ENCODE measurements around the gene SDHA. TPM values are rescaled to one million over a fixed set of nuclear protein-coding genes. Genes with fewer than 3 reads are reported as not detected.

SDHA gene
- total RNA-seq, 1 donor from 2014 or later = 91.7 TPM

DNA sequence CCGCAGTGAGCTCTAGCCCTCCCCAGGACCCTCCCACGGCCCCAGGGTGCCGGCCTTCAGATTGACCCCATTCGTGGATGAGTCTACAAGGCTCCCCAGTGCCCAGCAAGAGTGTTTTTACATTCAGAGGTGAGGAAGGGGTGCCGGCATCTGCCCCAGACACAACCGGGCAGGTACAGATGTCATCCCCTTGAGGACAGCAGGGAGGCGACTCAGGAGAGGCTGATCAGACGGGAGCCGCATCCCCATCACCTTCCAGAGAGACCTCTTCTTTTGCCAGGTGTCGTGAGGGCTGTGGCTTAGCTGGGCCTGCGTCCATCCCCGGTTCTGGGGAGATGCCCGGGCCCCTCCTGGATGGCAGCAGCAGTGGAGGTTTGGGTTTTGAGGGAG, 31.1 kb upstream of the SDHA start:
- Mint-ChIP-seq H3K4me3 (ENCODE audit: unreplicated experiment) (no peak overlapping the region), H3K27ac (ENCODE audit: unreplicated experiment) (no peak overlapping the region), H3K36me3 (ENCODE audit: low read depth, unreplicated experiment) (peaks cover 5% of the 10 kb centered on the region), H3K4me1 (ENCODE audit: low read depth, unreplicated experiment) (peaks cover 2% of the 10 kb centered on the region), H3K27me3 (ENCODE audit: low read depth, unreplicated experiment) (peaks cover 18% of the 10 kb centered on the region), H3K9me3 (ENCODE audit: unreplicated experiment) (no peaks in the 10 kb centered on the region)
- FAIRE-seq = no peak
- Histone ChIP-seq H3K4me1 (ENCODE audit: insufficient read depth, low read length) (peaks cover 11% of the 10 kb centered on the region), H3K27ac (ENCODE audit: low read depth, low read length) (no peak overlapping the region), H3K27me3 (ENCODE audit: insufficient read depth, low read length) (peaks cover 3% of the 10 kb centered on the region), H3K4me2 (ENCODE audit: low read length) (no peak overlapping the region), H3K36me3 (ENCODE audit: insufficient read depth, low read length) (peaks cover 3% of the 10 kb centered on the region), H4K20me1 (ENCODE audit: insufficient read depth, low read length) (peaks cover 3% of the 10 kb centered on the region), H3K9me3 (ENCODE audit: insufficient read depth, low read depth, low read length) (no peaks in the 10 kb centered on the region), H3K79me2 (ENCODE audit: insufficient read depth, low read length) (no peaks in the 10 kb centered on the region), H2AFZ (ENCODE audit: low read depth, low read length) (no peak overlapping the region), H3K4me3 (ENCODE audit: insufficient read depth, low read depth, low read length) (no peak overlapping the region), H3K9ac (ENCODE audit: low read length) (no peak overlapping the region)
- TF ChIP-seq, protein P1, sequence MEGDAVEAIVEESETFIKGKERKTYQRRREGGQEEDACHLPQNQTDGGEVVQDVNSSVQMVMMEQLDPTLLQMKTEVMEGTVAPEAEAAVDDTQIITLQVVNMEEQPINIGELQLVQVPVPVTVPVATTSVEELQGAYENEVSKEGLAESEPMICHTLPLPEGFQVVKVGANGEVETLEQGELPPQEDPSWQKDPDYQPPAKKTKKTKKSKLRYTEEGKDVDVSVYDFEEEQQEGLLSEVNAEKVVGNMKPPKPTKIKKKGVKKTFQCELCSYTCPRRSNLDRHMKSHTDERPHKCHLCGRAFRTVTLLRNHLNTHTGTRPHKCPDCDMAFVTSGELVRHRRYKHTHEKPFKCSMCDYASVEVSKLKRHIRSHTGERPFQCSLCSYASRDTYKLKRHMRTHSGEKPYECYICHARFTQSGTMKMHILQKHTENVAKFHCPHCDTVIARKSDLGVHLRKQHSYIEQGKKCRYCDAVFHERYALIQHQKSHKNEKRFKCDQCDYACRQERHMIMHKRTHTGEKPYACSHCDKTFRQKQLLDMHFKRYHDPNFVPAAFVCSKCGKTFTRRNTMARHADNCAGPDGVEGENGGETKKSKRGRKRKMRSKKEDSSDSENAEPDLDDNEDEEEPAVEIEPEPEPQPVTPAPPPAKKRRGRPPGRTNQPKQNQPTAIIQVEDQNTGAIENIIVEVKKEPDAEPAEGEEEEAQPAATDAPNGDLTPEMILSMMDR (IDR thresholded peaks at IDR 0.05; ENCODE audit: insufficient read depth, low read depth, low read length) = no peak
- TF ChIP-seq EZH2 (IDR thresholded peaks at IDR 0.05; ENCODE audit: insufficient read depth, low read length) = no peak
- no peak for DNase-seq (ENCODE audit: low read depth)

DNA sequence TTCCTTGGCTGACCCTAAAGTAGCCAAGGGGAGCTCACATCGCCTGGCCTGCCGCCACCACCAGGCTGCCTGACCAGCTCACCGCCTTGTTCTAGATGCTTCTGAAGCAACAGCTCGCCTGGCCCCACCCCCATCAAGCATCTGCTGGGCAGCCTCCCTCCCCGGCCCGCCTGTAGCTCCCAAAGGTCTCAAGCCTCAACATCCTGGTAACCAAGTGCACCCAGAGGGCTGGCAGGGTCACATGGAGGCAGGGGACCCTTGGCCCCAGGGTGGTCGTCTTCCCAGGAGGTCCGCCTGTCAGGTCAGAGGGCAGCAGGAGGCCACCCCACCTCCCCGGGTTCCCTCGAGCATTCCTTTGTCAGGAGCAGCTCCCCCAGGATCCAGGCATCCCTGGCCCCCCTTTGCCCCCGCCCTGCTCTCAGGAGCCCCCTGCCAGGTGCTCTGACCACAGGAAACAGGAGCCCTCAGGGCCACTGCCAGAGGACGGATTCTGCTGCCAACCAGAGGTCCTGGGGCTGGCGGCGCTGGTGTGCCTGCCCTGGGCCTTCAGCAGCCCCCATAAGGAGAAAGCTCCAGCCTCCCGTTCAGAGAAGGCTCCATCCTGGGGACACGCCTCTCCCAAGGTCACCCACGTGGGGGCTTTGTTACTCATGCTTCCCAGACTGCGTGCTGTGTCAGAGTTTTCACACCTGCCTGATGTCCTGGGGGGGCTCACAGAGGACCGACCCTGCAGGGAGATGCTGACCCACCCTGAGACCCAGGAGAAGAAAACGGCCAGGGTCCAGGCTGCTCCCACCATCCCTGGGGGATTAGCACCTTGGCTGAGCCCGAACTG, 30.3 kb upstream of the SDHA start:
- Histone ChIP-seq H3K27me3 (ENCODE audit: insufficient read depth, low read length) (peaks cover 9% of the 10 kb centered on the region), H3K36me3 (ENCODE audit: insufficient read depth, low read length) (no peaks in the 10 kb centered on the region), H2AFZ (ENCODE audit: low read depth, low read length) (peak overlapping the region; percentile 72), H3K4me1 (ENCODE audit: insufficient read depth, low read length) (peaks cover 11% of the 10 kb centered on the region), H4K20me1 (ENCODE audit: insufficient read depth, low read length) (peaks cover 3% of the 10 kb centered on the region), H3K27ac (ENCODE audit: low read depth, low read length) (no peak overlapping the region), H3K79me2 (ENCODE audit: insufficient read depth, low read length) (no peaks in the 10 kb centered on the region), H3K9ac (ENCODE audit: low read length) (peak overlapping the region; percentile 36), H3K4me3 (ENCODE audit: insufficient read depth, low read depth, low read length) (peak overlapping the region; percentile 9), H3K9me3 (ENCODE audit: insufficient read depth, low read depth, low read length) (no peaks in the 10 kb centered on the region), H3K4me2 (ENCODE audit: low read length) (peak overlapping the region; percentile 81)
- Mint-ChIP-seq H3K9me3 (ENCODE audit: unreplicated experiment) (no peaks in the 10 kb centered on the region), H3K27ac (ENCODE audit: unreplicated experiment) (no peak overlapping the region), H3K4me1 (ENCODE audit: low read depth, unreplicated experiment) (peaks cover 2% of the 10 kb centered on the region), H3K36me3 (ENCODE audit: low read depth, unreplicated experiment) (peaks cover 6% of the 10 kb centered on the region), H3K4me3 (ENCODE audit: unreplicated experiment) (no peak overlapping the region), H3K27me3 (ENCODE audit: low read depth, unreplicated experiment) (peaks cover 18% of the 10 kb centered on the region)
- DNase-seq (ENCODE audit: low read depth) (no peak), FAIRE-seq (no peak)
- TF ChIP-seq EZH2 (IDR thresholded peaks at IDR 0.05; ENCODE audit: insufficient read depth, low read length) = no peak
- TF ChIP-seq, protein P1 (IDR thresholded peaks at IDR 0.05; ENCODE audit: insufficient read depth, low read depth, low read length) = no peak

Data from astrocyte (in vitro differentiated cells and primary cell).